DOHH2 (cell line): Measurements from ENCODE around the gene TEAD4.

Source experiments
- EZH2phosphoT487 ChIP-seq: fragments of 200-600 bp; sonication (generic); IDR thresholded peaks from 2 replicates; pipeline ENCODE4 v1.6.1; 2017; ENCODE audit warnings: borderline replicate concordance, mild to moderate bottlenecking, antibody characterized with exemption, low read length, moderate library complexity, mixed read lengths
- TF ChIP-seq, protein P1 (sequence below): fragments of 200-600 bp; sonication (generic); IDR thresholded peaks from one replicate; pipeline ENCODE4 v1.5.1; 2014; ENCODE audit warnings: antibody characterized with exemption, mild to moderate bottlenecking, low read depth, low read length; ENCODE audit not compliant: poor library complexity, severe bottlenecking

DNA sequence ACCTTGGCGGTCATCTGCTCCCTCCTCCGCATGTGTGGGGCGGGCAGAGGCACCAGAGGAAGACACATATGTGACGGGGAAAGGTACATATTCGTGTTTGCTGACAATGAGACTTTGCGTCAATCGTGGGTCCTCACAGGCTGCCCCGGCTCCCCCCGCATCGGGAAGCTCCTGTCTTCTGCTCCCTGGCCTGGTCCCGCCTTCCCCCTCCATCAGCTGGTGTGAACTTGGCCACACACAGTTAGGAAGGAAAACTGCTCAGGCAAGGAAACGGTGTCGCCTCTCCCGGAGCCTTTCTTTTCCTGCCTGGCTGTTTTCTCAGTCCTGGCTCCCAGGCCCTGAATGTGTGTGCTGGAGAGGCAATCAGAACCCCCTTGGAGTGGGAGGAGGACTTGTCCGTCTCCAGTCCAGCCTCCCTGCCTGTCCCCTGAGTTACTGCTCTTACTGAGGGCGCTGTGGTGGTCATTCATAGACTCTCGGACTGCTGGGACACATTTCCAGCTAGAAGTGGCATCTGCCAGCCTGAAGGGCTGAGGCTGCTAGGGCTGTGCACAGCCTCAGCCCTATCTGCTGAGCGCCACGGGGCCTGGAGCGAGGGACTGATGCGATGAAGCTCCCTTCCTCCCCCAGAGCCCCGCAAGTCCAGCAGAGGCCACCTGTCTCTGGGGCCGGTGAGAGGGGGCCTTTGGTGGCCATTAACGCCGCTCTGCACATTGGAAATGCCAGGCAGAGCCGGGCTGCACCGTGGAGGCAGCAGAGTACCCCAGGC is 73.8 kb downstream of the TEAD4 start:
- TF ChIP-seq, protein P1, sequence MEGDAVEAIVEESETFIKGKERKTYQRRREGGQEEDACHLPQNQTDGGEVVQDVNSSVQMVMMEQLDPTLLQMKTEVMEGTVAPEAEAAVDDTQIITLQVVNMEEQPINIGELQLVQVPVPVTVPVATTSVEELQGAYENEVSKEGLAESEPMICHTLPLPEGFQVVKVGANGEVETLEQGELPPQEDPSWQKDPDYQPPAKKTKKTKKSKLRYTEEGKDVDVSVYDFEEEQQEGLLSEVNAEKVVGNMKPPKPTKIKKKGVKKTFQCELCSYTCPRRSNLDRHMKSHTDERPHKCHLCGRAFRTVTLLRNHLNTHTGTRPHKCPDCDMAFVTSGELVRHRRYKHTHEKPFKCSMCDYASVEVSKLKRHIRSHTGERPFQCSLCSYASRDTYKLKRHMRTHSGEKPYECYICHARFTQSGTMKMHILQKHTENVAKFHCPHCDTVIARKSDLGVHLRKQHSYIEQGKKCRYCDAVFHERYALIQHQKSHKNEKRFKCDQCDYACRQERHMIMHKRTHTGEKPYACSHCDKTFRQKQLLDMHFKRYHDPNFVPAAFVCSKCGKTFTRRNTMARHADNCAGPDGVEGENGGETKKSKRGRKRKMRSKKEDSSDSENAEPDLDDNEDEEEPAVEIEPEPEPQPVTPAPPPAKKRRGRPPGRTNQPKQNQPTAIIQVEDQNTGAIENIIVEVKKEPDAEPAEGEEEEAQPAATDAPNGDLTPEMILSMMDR, result no peak
- no peak for TF ChIP-seq EZH2phosphoT487
